Keratinocyte (primary cell): ENCODE data around the gene TGM1. TPM values are rescaled to one million over a fixed set of nuclear protein-coding genes. Genes with fewer than 3 reads are reported as not detected.

ENCODE experiments used
- DNase-seq: peaks from one replicate; pipeline ENCODE4 v3.0.0-alpha.2; 2011; ENCODE audit warnings: low read depth, missing footprints, low spot score
- FAIRE-seq: peaks from 2 replicates; lab custom pipeline; 2011; peaks lifted over from hg19 to GRCh38; lab: Jason Lieb, UNC
- H2AFZ ChIP-seq: 2 replicates; pipeline ENCODE4 v1.6.0; 2012; ENCODE audit warnings: low read length, control low read depth, inconsistent platforms; ENCODE audit not compliant: control insufficient read depth
- H3K27ac ChIP-seq: 2 replicates; pipeline ENCODE4 v1.5.1; 2011; ENCODE audit warnings: low read length; ENCODE audit not compliant: control insufficient read depth, insufficient read depth
- H3K27me3 ChIP-seq: 3 replicates; pipeline ENCODE4 v1.6.0; 2011; ENCODE audit warnings: low read length; ENCODE audit not compliant: control insufficient read depth, insufficient read depth; ENCODE audit errors: extremely low read depth
- H3K36me3 ChIP-seq, 2 experiments: 2 replicates in 1 of 2; 3 replicates in 1 of 2; pipeline ENCODE4 v1.5.1; 2011; ENCODE audit warnings: low read length in 2 of 2, mild to moderate bottlenecking in 1 of 2; ENCODE audit not compliant: control insufficient read depth in 2 of 2, insufficient read depth in 2 of 2; ENCODE audit errors: extremely low read depth in 1 of 2
- H3K4me1 ChIP-seq: 3 replicates; pipeline ENCODE4 v1.5.1; 2011; ENCODE audit warnings: low read length; ENCODE audit not compliant: control insufficient read depth, insufficient read depth; ENCODE audit errors: extremely low read depth
- H3K4me2 ChIP-seq: 3 replicates; pipeline ENCODE4 v1.6.0; 2011; ENCODE audit warnings: low read depth, low read length; ENCODE audit not compliant: control insufficient read depth, insufficient read depth; ENCODE audit errors: extremely low read depth
- H3K4me3 ChIP-seq, 3 experiments: fragments of 200-600 bp in 1 of 3; sonication (generic) in 1 of 3; 2 replicates in 2 of 3; 3 replicates in 1 of 3; pipeline ENCODE4 v1.5.1; 2011 to 2016; ENCODE audit warnings: low read length in 3 of 3, mild to moderate bottlenecking in 3 of 3, control low read depth in 2 of 3, inconsistent platforms in 1 of 3, low read depth in 1 of 3, mixed read lengths in 1 of 3, mixed run types in 1 of 3, moderate library complexity in 1 of 3; ENCODE audit not compliant: control insufficient read depth in 2 of 3, insufficient read depth in 2 of 3; ENCODE audit errors: extremely low read depth in 1 of 3
- H3K79me2 ChIP-seq: 2 replicates; pipeline ENCODE4 v1.6.0; 2012; ENCODE audit warnings: low read length; ENCODE audit not compliant: control insufficient read depth, insufficient read depth
- H3K9ac ChIP-seq: 3 replicates; pipeline ENCODE4 v1.6.0; 2011; ENCODE audit warnings: low read length; ENCODE audit not compliant: control insufficient read depth, insufficient read depth; ENCODE audit errors: extremely low read depth
- H3K9me1 ChIP-seq: 3 replicates; pipeline ENCODE4 v1.6.0; 2011; ENCODE audit warnings: low read length; ENCODE audit not compliant: control insufficient read depth, insufficient read depth; ENCODE audit errors: extremely low read depth
- H3K9me3 ChIP-seq: 2 replicates; pipeline ENCODE4 v1.5.1; 2012; ENCODE audit warnings: low read depth, low read length; ENCODE audit not compliant: control insufficient read depth
- H4K20me1 ChIP-seq: 3 replicates; pipeline ENCODE4 v1.6.0; 2011; ENCODE audit warnings: low read length; ENCODE audit not compliant: control insufficient read depth, insufficient read depth; ENCODE audit errors: extremely low read depth
- EZH2 ChIP-seq: IDR thresholded peaks from one replicate; pipeline ENCODE4 v1.6.1; 2012; ENCODE audit warnings: inconsistent platforms, mild to moderate bottlenecking, low read length, moderate library complexity
- dilution Hi-C: fragments of 300-500 bp; cut with MboI; formaldehyde crosslinking; loops from one replicate; pipeline ENCODE4 v1.7.0; 2020; ENCODE audit warnings: low sequenced_read_pairs; ENCODE audit not compliant: extremely low pct_ligation_motif_present
- polyA plus RNA-seq, 5 experiments: library from polyadenylated mRNA; depleted of rRNA in 3 of 5; stranded (reverse) in 3 of 5; stranded (forward) in 1 of 5; unstranded in 1 of 5; fragments of >200 nt; gene quantifications; 1 replicate in 1 of 5; 2 replicates in 3 of 5; 3 replicates in 1 of 5; pipeline versions ENCODE4 v1.2.1 to v1.2.3, GENCODE V29; 2011 to 2012; ENCODE audit warnings: missing spikeins in 2 of 5, low read depth in 1 of 5, low replicate concordance in 1 of 5
- TF ChIP-seq, protein P1 (sequence below), 3 experiments: IDR thresholded peaks in 1 of 3; conservative IDR thresholded peaks in 1 of 3; optimal IDR thresholded peaks in 1 of 3; 2 replicates in 2 of 3; 3 replicates in 1 of 3; pipeline versions ENCODE3 to v1.5.1; 2011; ENCODE audit warnings: low read length in 3 of 3, mild to moderate bottlenecking in 3 of 3, moderate library complexity in 2 of 3, control low read depth in 1 of 3, inconsistent platforms in 1 of 3; ENCODE audit not compliant: insufficient read depth in 2 of 3; ENCODE audit errors: extremely low read depth in 1 of 3

TGM1 gene
- polyA plus RNA-seq, 1 donor (not counting 4 experiments of a cell fraction or from before 2014, with no cell fraction given) = 16.1 TPM

DNA sequence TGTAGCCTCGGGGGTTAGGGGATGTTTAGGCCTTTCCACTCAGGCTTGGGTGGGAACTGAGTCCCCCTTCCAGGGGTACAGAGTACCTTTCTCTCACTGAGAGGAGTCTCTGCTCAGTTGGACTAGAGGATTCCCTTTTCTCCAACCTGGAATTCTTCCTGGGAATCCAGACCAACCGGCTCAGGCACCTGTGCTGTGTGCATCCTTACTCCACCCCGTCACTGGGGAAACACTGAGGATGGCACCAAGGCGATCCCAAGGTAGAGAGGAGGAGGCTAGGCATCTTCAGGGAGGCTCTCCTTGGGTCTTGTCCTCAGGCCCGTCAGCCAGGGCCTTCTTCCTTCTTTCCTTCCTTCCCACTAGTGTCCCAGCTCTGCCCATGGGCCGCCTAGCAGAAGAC, 871 bp upstream of the TGM1 start:
- Histone ChIP-seq H2AFZ (no peak overlapping the region), H3K9me3 (no peaks in the 10 kb centered on the region), H3K9ac (peak overlapping the region; percentile 6), H3K4me1 (peaks cover 28% of the 10 kb centered on the region), H3K79me2 (no peaks in the 10 kb centered on the region), H3K27me3 (no peaks in the 10 kb centered on the region), H3K4me3 (peak overlapping the region in 1 of 3 experiments; percentile 9), H4K20me1 (no peaks in the 10 kb centered on the region), H3K36me3 (peaks cover 11 to 20% of the 10 kb centered on the region in 2 experiments), H3K27ac (peak overlapping the region; percentile 15), H3K9me1 (no peaks in the 10 kb centered on the region), H3K4me2 (peak overlapping the region; percentile 46)
- dilution Hi-C loops = no loop called here
- no peak for FAIRE-seq
- DNase-seq = no peak
- TF ChIP-seq, protein P1, sequence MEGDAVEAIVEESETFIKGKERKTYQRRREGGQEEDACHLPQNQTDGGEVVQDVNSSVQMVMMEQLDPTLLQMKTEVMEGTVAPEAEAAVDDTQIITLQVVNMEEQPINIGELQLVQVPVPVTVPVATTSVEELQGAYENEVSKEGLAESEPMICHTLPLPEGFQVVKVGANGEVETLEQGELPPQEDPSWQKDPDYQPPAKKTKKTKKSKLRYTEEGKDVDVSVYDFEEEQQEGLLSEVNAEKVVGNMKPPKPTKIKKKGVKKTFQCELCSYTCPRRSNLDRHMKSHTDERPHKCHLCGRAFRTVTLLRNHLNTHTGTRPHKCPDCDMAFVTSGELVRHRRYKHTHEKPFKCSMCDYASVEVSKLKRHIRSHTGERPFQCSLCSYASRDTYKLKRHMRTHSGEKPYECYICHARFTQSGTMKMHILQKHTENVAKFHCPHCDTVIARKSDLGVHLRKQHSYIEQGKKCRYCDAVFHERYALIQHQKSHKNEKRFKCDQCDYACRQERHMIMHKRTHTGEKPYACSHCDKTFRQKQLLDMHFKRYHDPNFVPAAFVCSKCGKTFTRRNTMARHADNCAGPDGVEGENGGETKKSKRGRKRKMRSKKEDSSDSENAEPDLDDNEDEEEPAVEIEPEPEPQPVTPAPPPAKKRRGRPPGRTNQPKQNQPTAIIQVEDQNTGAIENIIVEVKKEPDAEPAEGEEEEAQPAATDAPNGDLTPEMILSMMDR (optimal IDR thresholded peaks at IDR 0.05 in 1 of 3, IDR thresholded peaks at IDR 0.05 in 1 of 3, conservative IDR thresholded peaks at IDR 0.05 in 1 of 3; ENCODE audit: extremely low read depth in 1 of 3, insufficient read depth in 2 of 3, low read length in 3 of 3) = no peak
- TF ChIP-seq EZH2 = no peak

- no peaks in the 10 kb centered on the region for H4K20me1 ChIP-seq
- H3K27me3 ChIP-seq = no peaks in the 10 kb centered on the region
- H2AFZ ChIP-seq = no peak overlapping the region
- no peaks in the 10 kb centered on the region for H3K79me2 ChIP-seq
- TF ChIP-seq EZH2 = no peak
- TF ChIP-seq, protein P1 (optimal IDR thresholded peaks at IDR 0.05 in 1 of 3, IDR thresholded peaks at IDR 0.05 in 1 of 3, conservative IDR thresholded peaks at IDR 0.05 in 1 of 3; ENCODE audit: extremely low read depth in 1 of 3, insufficient read depth in 2 of 3, low read length in 3 of 3) = no peak
- no peak overlapping the region for H3K27ac ChIP-seq
- no peak overlapping the region for H3K4me3 ChIP-seq
- dilution Hi-C loops = no loop called here
- H3K9ac ChIP-seq = no peak overlapping the region
- FAIRE-seq (no peak), DNase-seq (no peak)
- H3K9me3 ChIP-seq = no peaks in the 10 kb centered on the region
- peaks cover 10 to 12% of the 10 kb centered on the region in 2 experiments for H3K36me3 ChIP-seq
- H3K9me1 ChIP-seq = no peaks in the 10 kb centered on the region
- peaks cover 33% of the 10 kb centered on the region for H3K4me1 ChIP-seq
- no peak overlapping the region for H3K4me2 ChIP-seq
Observed at GRCh38 chr14:24261969-24262327, 1.0 kb downstream of the TGM1 start.
